Progenitor cell of endocrine pancreas (in vitro differentiated cells): ENCODE results near the gene EHBP1. TPM values are rescaled to one million over a fixed set of nuclear protein-coding genes. Genes with fewer than 3 reads are reported as not detected.

Source experiments
- DNase-seq: peaks from one replicate; pipeline ENCODE4 v3.0.0; 2021; ENCODE audit warnings: low spot score; ENCODE audit not compliant: unreplicated experiment
- H3K27ac Mint-ChIP-seq: 2 replicates; pipeline ENCODE4 v1.8.0; 2021; ENCODE audit warnings: mild to moderate bottlenecking, moderate library complexity, mixed read lengths
- H3K27me3 Mint-ChIP-seq: 2 replicates; pipeline ENCODE4 v1.8.0; 2021; ENCODE audit warnings: mixed read lengths
- H3K36me3 Mint-ChIP-seq: 2 replicates; pipeline ENCODE4 v1.8.0; 2022; ENCODE audit warnings: mixed read lengths; ENCODE audit not compliant: insufficient read depth
- H3K4me1 Mint-ChIP-seq: 2 replicates; pipeline ENCODE4 v1.8.0; 2021; ENCODE audit warnings: low read depth, mixed read lengths
- H3K4me3 Mint-ChIP-seq: 2 replicates; pipeline ENCODE4 v1.8.0; 2021; ENCODE audit warnings: low read depth, mild to moderate bottlenecking, moderate library complexity, mixed read lengths
- H3K9me3 Mint-ChIP-seq: 2 replicates; pipeline ENCODE4 v1.8.0; 2021; ENCODE audit warnings: low read depth, mixed read lengths
- CTCF ChIP-seq: fragments of 200-600 bp; sonication (generic); IDR thresholded peaks from one replicate; pipeline ENCODE4 v1.5.0; 2021; ENCODE audit warnings: antibody characterized with exemption, mild to moderate bottlenecking; ENCODE audit not compliant: unreplicated experiment
- total RNA-seq: library from RNA; stranded (reverse); gene quantifications from 2 replicates; pipeline ENCODE4 v1.2.1, GENCODE V29; 2021

Gene EHBP1
- total RNA-seq, 1 donor from 2014 or later = 45.6 TPM

- H3K27ac Mint-ChIP-seq = no peak overlapping the region
- H3K4me3 Mint-ChIP-seq = no peak overlapping the region
- H3K4me1 Mint-ChIP-seq = no peaks in the 10 kb centered on the region
- peaks cover 61% of the 10 kb centered on the region for H3K36me3 Mint-ChIP-seq
- TF ChIP-seq CTCF = no peak
- no peak for DNase-seq
- peaks cover 48% of the 10 kb centered on the region for H3K9me3 Mint-ChIP-seq
- H3K27me3 Mint-ChIP-seq = no peaks in the 10 kb centered on the region
Observed at GRCh38 chr2:62873603-62874002, 168.1 kb downstream of the EHBP1 start.

GRCh38 chr2:62874881-62875383 lies 169.4 kb downstream of the EHBP1 start:
- no peaks in the 10 kb centered on the region for H3K27me3 Mint-ChIP-seq
- no peaks in the 10 kb centered on the region for H3K4me1 Mint-ChIP-seq
- peaks cover 53% of the 10 kb centered on the region for H3K9me3 Mint-ChIP-seq
- TF ChIP-seq CTCF = no peak
- DNase-seq = no peak
- H3K27ac Mint-ChIP-seq = no peak overlapping the region
- peaks cover 71% of the 10 kb centered on the region for H3K36me3 Mint-ChIP-seq
- H3K4me3 Mint-ChIP-seq = no peak overlapping the region

GRCh38 chr2:62881162-62881795 lies 175.8 kb downstream of the EHBP1 start:
- no peak for TF ChIP-seq CTCF
- H3K4me3 Mint-ChIP-seq = no peak overlapping the region
- no peak overlapping the region for H3K27ac Mint-ChIP-seq
- DNase-seq = no peak
- H3K9me3 Mint-ChIP-seq = peaks cover 32% of the 10 kb centered on the region
- no peaks in the 10 kb centered on the region for H3K4me1 Mint-ChIP-seq
- no peaks in the 10 kb centered on the region for H3K27me3 Mint-ChIP-seq
- H3K36me3 Mint-ChIP-seq = peaks cover 42% of the 10 kb centered on the region

DNA sequence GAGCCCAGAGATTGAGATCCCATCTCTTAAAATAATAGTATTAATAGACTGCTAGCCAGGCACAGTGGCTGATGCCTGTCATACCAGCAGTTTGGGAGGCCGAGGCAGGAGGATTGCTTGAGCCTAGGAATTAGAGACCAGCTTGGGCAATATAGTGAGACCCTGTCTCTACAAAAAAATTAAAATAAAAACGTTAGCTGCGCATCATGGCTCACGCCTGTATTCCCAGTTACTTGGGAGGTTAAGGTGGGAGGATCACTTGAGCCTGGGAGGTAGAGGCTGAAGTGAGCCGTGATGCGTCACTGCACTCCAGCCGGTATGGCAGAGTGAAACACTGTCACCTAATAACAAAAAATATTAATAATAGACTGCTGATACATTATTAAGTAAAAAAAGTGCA lies 178.1 kb downstream of the EHBP1 start:
- Mint-ChIP-seq H3K27me3 (no peaks in the 10 kb centered on the region), H3K36me3 (peaks cover 21% of the 10 kb centered on the region), H3K4me3 (no peak overlapping the region), H3K9me3 (peaks cover 11% of the 10 kb centered on the region), H3K27ac (no peak overlapping the region), H3K4me1 (no peaks in the 10 kb centered on the region)
- no peak for DNase-seq
- no peak for TF ChIP-seq CTCF

GRCh38 chr2:62884086-62884485 lies 178.6 kb downstream of the EHBP1 start:
- no peaks in the 10 kb centered on the region for H3K4me1 Mint-ChIP-seq
- H3K9me3 Mint-ChIP-seq = peaks cover 10% of the 10 kb centered on the region
- no peak overlapping the region for H3K27ac Mint-ChIP-seq
- no peak for DNase-seq
- peaks cover 21% of the 10 kb centered on the region for H3K36me3 Mint-ChIP-seq
- no peak for TF ChIP-seq CTCF
- H3K4me3 Mint-ChIP-seq = no peak overlapping the region
- H3K27me3 Mint-ChIP-seq = no peaks in the 10 kb centered on the region
